Measurements from ENCODE around the gene MYO1E. TPM values are rescaled to one million over a fixed set of nuclear protein-coding genes. Genes with fewer than 3 reads are reported as not detected.

The MYO1E gene
- total RNA-seq, 1 donor from 2014 or later = 117 TPM

GRCh38 chr15:59190291-59190690 is 182.4 kb downstream of the MYO1E start:
- ATAC-seq = no peak

GRCh38 chr15:59189241-59189640 is 183.4 kb downstream of the MYO1E start:
- no peak for ATAC-seq

- no peak for ATAC-seq
Measured at GRCh38 chr15:59186501-59186900, 186.2 kb downstream of the MYO1E start.

GRCh38 chr15:59185725-59186124 is 186.9 kb downstream of the MYO1E start:
- peak; percentile 41 for ATAC-seq

- ATAC-seq = no peak
Measured at GRCh38 chr15:59180945-59181600, 191.6 kb downstream of the MYO1E start.

GRCh38 chr15:59179717-59180116 is 193.0 kb downstream of the MYO1E start:
- ATAC-seq = no peak

- no peak for ATAC-seq
Measured at GRCh38 chr15:59178151-59178695, 194.4 kb downstream of the MYO1E start.

GRCh38 chr15:59177317-59177660 is 195.4 kb downstream of the MYO1E start:
- ATAC-seq = no peak

- no peak for ATAC-seq
Measured at GRCh38 chr15:59176653-59177316, 195.9 kb downstream of the MYO1E start.

- peak; percentile 90 for ATAC-seq
Measured at GRCh38 chr15:59174835-59175831, 197.5 kb downstream of the MYO1E start.

GRCh38 chr15:59174151-59174834 is 198.4 kb downstream of the MYO1E start:
- no peak for ATAC-seq

- ATAC-seq = no peak
Measured at GRCh38 chr15:59173194-59173593, 199.5 kb downstream of the MYO1E start.

- no peak for ATAC-seq
Measured at GRCh38 chr15:59172289-59172901, 200.3 kb downstream of the MYO1E start.

- no peak for ATAC-seq
Measured at GRCh38 chr15:59171067-59171397, 201.6 kb downstream of the MYO1E start.

- ATAC-seq = peak; percentile 78
Measured at GRCh38 chr15:59170295-59171066, 202.2 kb downstream of the MYO1E start.

- no peak for ATAC-seq
Measured at GRCh38 chr15:59169251-59169708, 203.4 kb downstream of the MYO1E start.

- no peak for ATAC-seq
Measured at GRCh38 chr15:59168536-59168935, 204.1 kb downstream of the MYO1E start.

- ATAC-seq = peak; percentile 17
Measured at GRCh38 chr15:59166601-59167265, 205.9 kb downstream of the MYO1E start.

GRCh38 chr15:59166166-59166565 is 206.5 kb downstream of the MYO1E start:
- ATAC-seq = no peak

GRCh38 chr15:59165726-59166125 is 206.9 kb downstream of the MYO1E start:
- ATAC-seq = peak; percentile 81
